ENCODE data around the gene TGIF2. TPM values are rescaled to one million over a fixed set of nuclear protein-coding genes. Genes with fewer than 3 reads are reported as not detected.

TGIF2 gene
- total and polyA plus RNA-seq, 2 donors (not counting 3 experiments of a cell fraction or from before 2014, with no cell fraction given): 18.9 to 21.0 TPM

GRCh38 chr20:36584018-36584481 lies 10.7 kb downstream of the TGIF2 start:
- Histone ChIP-seq H2AFZ (ENCODE audit: low read depth, low read length) (no peak overlapping the region), H3K9ac (replicated peaks; ENCODE audit: extremely low read depth, insufficient read depth, low read length) (no peak overlapping the region), H3K9me1 (replicated peaks; ENCODE audit: control insufficient read depth, extremely low read depth, insufficient read depth, low read length) (no peaks in the 10 kb centered on the region), H3K4me2 (ENCODE audit: insufficient read depth, low read length) (no peak overlapping the region), H3K9me3 (replicated peaks; ENCODE audit: control insufficient read depth, insufficient read depth, low read length) (no peaks in the 10 kb centered on the region), H3K36me3 (ENCODE audit: control insufficient read depth in 2 of 2, extremely low read depth in 1 of 2, insufficient read depth in 2 of 2, low read length in 2 of 2) (peaks cover 5 to 14% of the 10 kb centered on the region in 2 experiments), H3K4me1 (ENCODE audit: control insufficient read depth, extremely low read depth, insufficient read depth, low read length) (no peaks in the 10 kb centered on the region), H3K4me3 (replicated peaks in 1 of 3; ENCODE audit: insufficient read depth in 1 of 3, low read depth in 1 of 3, low read length in 3 of 3) (no peak overlapping the region), H3K27ac (ENCODE audit: insufficient read depth, low read depth, low read length) (no peak overlapping the region), H3K79me2 (ENCODE audit: control insufficient read depth, insufficient read depth, low read length) (no peaks in the 10 kb centered on the region), H3K27me3 (ENCODE audit: control insufficient read depth in 2 of 2, insufficient read depth in 2 of 2, low read length in 2 of 2) (no peaks in the 10 kb centered on the region), H4K20me1 (replicated peaks; ENCODE audit: control insufficient read depth, extremely low read depth, insufficient read depth, low read length) (no peaks in the 10 kb centered on the region)
- FAIRE-seq (no peak), DNase-seq (ENCODE audit: low read depth, low spot score) (no peak)
- no TSS peak for BruUV-seq (replicated peaks)
- intact Hi-C loops (cut with micrococcal nuclease) (no loop called here), dilution Hi-C loops (cut with MboI; ENCODE audit: extremely low pct_ligation_motif_present, low sequenced_read_pairs) (no loop called here)
- CTCF ChIA-PET: interaction anchor here (1.0 kb wide), 1 partner anchor 16 kb away, joined by 3 read pairs; no protein-coding TSS in a partner anchor
- no peak for TF ChIP-seq JUN (IDR thresholded peaks at IDR 0.05; ENCODE audit: borderline replicate concordance, insufficient read depth, insufficient read length, low read depth)
- TF ChIP-seq MYC (IDR thresholded peaks at IDR 0.05; ENCODE audit: low read depth, low read length): no peak
- no peak for TF ChIP-seq FOS (IDR thresholded peaks at IDR 0.05; ENCODE audit: borderline replicate concordance, insufficient read depth, low read length)
- TF ChIP-seq POLR2AphosphoS5 (IDR thresholded peaks at IDR 0.05; ENCODE audit: insufficient read depth, low read depth, low read length): no peak
- TF ChIP-seq, protein P1, sequence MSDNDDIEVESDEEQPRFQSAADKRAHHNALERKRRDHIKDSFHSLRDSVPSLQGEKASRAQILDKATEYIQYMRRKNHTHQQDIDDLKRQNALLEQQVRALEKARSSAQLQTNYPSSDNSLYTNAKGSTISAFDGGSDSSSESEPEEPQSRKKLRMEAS (IDR thresholded peaks at IDR 0.05; ENCODE audit: insufficient read depth, insufficient read length): no peak
- TF ChIP-seq GATA2 (IDR thresholded peaks at IDR 0.05; ENCODE audit: insufficient read depth, insufficient read length, low read depth, low read length): no peak
- TF ChIP-seq CTCF (IDR thresholded peaks at IDR 0.05; ENCODE audit: extremely low read depth in 1 of 2, insufficient read depth in 1 of 2, low read depth in 1 of 2, low read length in 2 of 2): no peak
- TF ChIP-seq EZH2 (IDR thresholded peaks at IDR 0.05; ENCODE audit: borderline replicate concordance, low read depth, low read length, severe bottlenecking): no peak
- TF ChIP-seq POLR2A (IDR thresholded peaks at IDR 0.05; ENCODE audit: low read depth, low read length): no peak
- POLR2A ChIA-PET: no interaction called here
